HepG2 (cell line): Measurements from ENCODE around the gene ACE. TPM values are rescaled to one million over a fixed set of nuclear protein-coding genes. Genes with fewer than 3 reads are reported as not detected.
A peak's percentile ranks its signal among the peaks of the same experiment; 100 is the strongest.

ENCODE experiments used
- CSRNP1 ChIP-seq: sonication (generic); formaldehyde crosslinking; IDR thresholded peaks from 2 replicates; pipeline ENCODE4 v1.8.1; 2023; ENCODE audit warnings: mild to moderate bottlenecking, missing genetic modification reagents
- FIP1L1 ChIP-seq: fragments of 200-400 bp; formaldehyde crosslinking; IDR thresholded peaks from 2 replicates; pipeline ENCODE4 v1.6.1; 2018; ENCODE audit warnings: low read depth, mild to moderate bottlenecking, low read length, moderate library complexity, borderline replicate concordance; ENCODE audit not compliant: insufficient read depth
- FLYWCH1 ChIP-seq: sonication (generic); formaldehyde crosslinking; IDR thresholded peaks from 2 replicates; pipeline ENCODE4 v1.8.1; 2023; ENCODE audit warnings: mild to moderate bottlenecking, missing genetic modification reagents
- GLI4 ChIP-seq: sonication (generic); formaldehyde crosslinking; IDR thresholded peaks from 2 replicates; pipeline ENCODE4 v1.5.1; 2020; ENCODE audit warnings: missing genetic modification reagents, mild to moderate bottlenecking, moderate library complexity, borderline replicate concordance
- KLF16 ChIP-seq, 2 experiments: sonication (generic) in 1 of 2; formaldehyde crosslinking in 1 of 2; IDR thresholded peaks; 2 replicates each; pipeline versions ENCODE4 v1.6.1 to v1.8.0; 2016 to 2023; ENCODE audit warnings: missing genetic modification reagents in 2 of 2, missing compliant biosample characterization in 1 of 2
- RBAK ChIP-seq: sonication (generic); formaldehyde crosslinking; IDR thresholded peaks from 2 replicates; pipeline ENCODE4 v1.5.1; 2020; ENCODE audit warnings: mild to moderate bottlenecking, missing genetic modification reagents
- SP4 ChIP-seq: sonication (generic); formaldehyde crosslinking; IDR thresholded peaks from 2 replicates; pipeline ENCODE4 v1.8.1; 2023; ENCODE audit warnings: mild to moderate bottlenecking, missing genetic modification reagents
- TARDBP ChIP-seq: sonication (generic); formaldehyde crosslinking; IDR thresholded peaks from 2 replicates; pipeline ENCODE4 v1.8.0; 2022; ENCODE audit warnings: mild to moderate bottlenecking, missing genetic modification reagents
- WIZ ChIP-seq: sonication (generic); formaldehyde crosslinking; IDR thresholded peaks from 2 replicates; pipeline ENCODE4 v1.5.1; 2020; ENCODE audit warnings: mild to moderate bottlenecking, missing genetic modification reagents
- ZNF121 ChIP-seq: sonication (generic); formaldehyde crosslinking; IDR thresholded peaks from 2 replicates; pipeline ENCODE4 v1.5.0; 2020; ENCODE audit warnings: mild to moderate bottlenecking, missing genetic modification reagents
- ZNF446 ChIP-seq: sonication (generic); formaldehyde crosslinking; IDR thresholded peaks from 2 replicates; pipeline ENCODE4 v1.5.0; 2020; ENCODE audit warnings: mild to moderate bottlenecking, missing genetic modification reagents
- polyA plus RNA-seq, 8 experiments: library from polyadenylated mRNA; depleted of rRNA in 3 of 8; stranded (reverse) in 7 of 8; unstranded in 1 of 8; fragments of >200 nt; fragmentation: Illumina TruSeq in 4 of 8; extraction: Trizol in 4 of 8; gene quantifications; 2 replicates each; pipeline versions ENCODE4 v1.2.1 to v1.2.3, GENCODE V29; 2011 to 2016; ENCODE audit warnings: low read depth in 4 of 8, missing spikeins in 1 of 8, mixed read lengths in 1 of 8; ENCODE audit not compliant: insufficient read depth in 1 of 8
- total RNA-seq, 5 experiments: library from RNA; depleted of rRNA; stranded (reverse); fragments of >200 nt; fragmentation: Illumina TruSeq; extraction: Trizol; gene quantifications; 2 replicates each; pipeline ENCODE4 v1.2.3, GENCODE V29; 2016; ENCODE audit warnings: low read depth in 1 of 5
- TF ChIP-seq, protein P1 (sequence below): IDR thresholded peaks from 2 replicates; pipeline ENCODE4 v1.6.1; 2016
- TF ChIP-seq, protein P2 (sequence below): sonication (generic); formaldehyde crosslinking; IDR thresholded peaks from 2 replicates; pipeline ENCODE4 v1.8.1; 2023; ENCODE audit warnings: mild to moderate bottlenecking, missing genetic modification reagents
- TF ChIP-seq, protein P3 (sequence below): sonication (generic); formaldehyde crosslinking; IDR thresholded peaks from 2 replicates; pipeline ENCODE4 v1.5.1; 2020; ENCODE audit warnings: missing genetic modification reagents, mild to moderate bottlenecking, borderline replicate concordance
- TF ChIP-seq, protein P4 (sequence below): sonication (generic); formaldehyde crosslinking; IDR thresholded peaks from 2 replicates; pipeline ENCODE4 v1.5.0; 2020; ENCODE audit warnings: mild to moderate bottlenecking, missing genetic modification reagents
- TF ChIP-seq, protein P5 (sequence below): IDR thresholded peaks from 2 replicates; pipeline ENCODE4 v1.6.1; 2016
- TF ChIP-seq, protein P6 (sequence below): sonication (generic); formaldehyde crosslinking; IDR thresholded peaks from 2 replicates; pipeline ENCODE4 v1.5.1; 2020; ENCODE audit warnings: mild to moderate bottlenecking, missing genetic modification reagents, moderate library complexity

The ACE gene
- total and polyA plus RNA-seq, 2 of the 13 experiments (the other 11 are each of a cell fraction or from before 2014, with no cell fraction given): 0.08 to 0.13 TPM

- TF ChIP-seq, protein P1, sequence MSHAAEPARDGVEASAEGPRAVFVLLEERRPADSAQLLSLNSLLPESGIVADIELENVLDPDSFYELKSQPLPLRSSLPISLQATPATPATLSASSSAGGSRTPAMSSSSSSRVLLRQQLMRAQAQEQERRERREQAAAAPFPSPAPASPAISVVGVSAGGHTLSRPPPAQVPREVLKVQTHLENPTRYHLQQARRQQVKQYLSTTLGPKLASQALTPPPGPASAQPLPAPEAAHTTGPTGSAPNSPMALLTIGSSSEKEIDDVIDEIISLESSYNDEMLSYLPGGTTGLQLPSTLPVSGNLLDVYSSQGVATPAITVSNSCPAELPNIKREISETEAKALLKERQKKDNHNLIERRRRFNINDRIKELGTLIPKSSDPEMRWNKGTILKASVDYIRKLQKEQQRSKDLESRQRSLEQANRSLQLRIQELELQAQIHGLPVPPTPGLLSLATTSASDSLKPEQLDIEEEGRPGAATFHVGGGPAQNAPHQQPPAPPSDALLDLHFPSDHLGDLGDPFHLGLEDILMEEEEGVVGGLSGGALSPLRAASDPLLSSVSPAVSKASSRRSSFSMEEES (CRISPR knock-in tag): no peak
- TF ChIP-seq ZNF446: 0 out of 2 replicates have a peak, but pooled peaks have one; percentile 38
- no peak for TF ChIP-seq WIZ (CRISPR knock-in tag)
- no peak for TF ChIP-seq FLYWCH1 (CRISPR knock-in tag)
- TF ChIP-seq KLF16 (CRISPR knock-in tag; IDR thresholded peaks at IDR 0.05): no peak
- TF ChIP-seq, protein P2, sequence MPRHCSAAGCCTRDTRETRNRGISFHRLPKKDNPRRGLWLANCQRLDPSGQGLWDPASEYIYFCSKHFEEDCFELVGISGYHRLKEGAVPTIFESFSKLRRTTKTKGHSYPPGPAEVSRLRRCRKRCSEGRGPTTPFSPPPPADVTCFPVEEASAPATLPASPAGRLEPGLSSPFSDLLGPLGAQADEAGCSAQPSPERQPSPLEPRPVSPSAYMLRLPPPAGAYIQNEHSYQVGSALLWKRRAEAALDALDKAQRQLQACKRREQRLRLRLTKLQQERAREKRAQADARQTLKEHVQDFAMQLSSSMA: no peak
- no peak for TF ChIP-seq TARDBP
- TF ChIP-seq ZNF121 (CRISPR knock-in tag): no peak
- 0 out of 2 replicates have a peak, but pooled peaks have one; percentile 9 for TF ChIP-seq SP4
- TF ChIP-seq RBAK: no peak
- TF ChIP-seq, protein P3, sequence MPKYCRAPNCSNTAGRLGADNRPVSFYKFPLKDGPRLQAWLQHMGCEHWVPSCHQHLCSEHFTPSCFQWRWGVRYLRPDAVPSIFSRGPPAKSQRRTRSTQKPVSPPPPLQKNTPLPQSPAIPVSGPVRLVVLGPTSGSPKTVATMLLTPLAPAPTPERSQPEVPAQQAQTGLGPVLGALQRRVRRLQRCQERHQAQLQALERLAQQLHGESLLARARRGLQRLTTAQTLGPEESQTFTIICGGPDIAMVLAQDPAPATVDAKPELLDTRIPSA: no peak
- TF ChIP-seq CSRNP1 (CRISPR knock-in tag): no peak
- TF ChIP-seq, protein P4, sequence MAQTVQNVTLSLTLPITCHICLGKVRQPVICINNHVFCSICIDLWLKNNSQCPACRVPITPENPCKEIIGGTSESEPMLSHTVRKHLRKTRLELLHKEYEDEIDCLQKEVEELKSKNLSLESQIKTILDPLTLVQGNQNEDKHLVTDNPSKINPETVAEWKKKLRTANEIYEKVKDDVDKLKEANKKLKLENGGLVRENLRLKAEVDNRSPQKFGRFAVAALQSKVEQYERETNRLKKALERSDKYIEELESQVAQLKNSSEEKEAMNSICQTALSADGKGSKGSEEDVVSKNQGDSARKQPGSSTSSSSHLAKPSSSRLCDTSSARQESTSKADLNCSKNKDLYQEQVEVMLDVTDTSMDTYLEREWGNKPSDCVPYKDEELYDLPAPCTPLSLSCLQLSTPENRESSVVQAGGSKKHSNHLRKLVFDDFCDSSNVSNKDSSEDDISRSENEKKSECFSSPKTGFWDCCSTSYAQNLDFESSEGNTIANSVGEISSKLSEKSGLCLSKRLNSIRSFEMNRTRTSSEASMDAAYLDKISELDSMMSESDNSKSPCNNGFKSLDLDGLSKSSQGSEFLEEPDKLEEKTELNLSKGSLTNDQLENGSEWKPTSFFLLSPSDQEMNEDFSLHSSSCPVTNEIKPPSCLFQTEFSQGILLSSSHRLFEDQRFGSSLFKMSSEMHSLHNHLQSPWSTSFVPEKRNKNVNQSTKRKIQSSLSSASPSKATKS (CRISPR knock-in tag): no peak
- TF ChIP-seq, protein P5, sequence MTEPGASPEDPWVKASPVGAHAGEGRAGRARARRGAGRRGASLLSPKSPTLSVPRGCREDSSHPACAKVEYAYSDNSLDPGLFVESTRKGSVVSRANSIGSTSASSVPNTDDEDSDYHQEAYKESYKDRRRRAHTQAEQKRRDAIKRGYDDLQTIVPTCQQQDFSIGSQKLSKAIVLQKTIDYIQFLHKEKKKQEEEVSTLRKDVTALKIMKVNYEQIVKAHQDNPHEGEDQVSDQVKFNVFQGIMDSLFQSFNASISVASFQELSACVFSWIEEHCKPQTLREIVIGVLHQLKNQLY: no peak
- TF ChIP-seq, protein P6, sequence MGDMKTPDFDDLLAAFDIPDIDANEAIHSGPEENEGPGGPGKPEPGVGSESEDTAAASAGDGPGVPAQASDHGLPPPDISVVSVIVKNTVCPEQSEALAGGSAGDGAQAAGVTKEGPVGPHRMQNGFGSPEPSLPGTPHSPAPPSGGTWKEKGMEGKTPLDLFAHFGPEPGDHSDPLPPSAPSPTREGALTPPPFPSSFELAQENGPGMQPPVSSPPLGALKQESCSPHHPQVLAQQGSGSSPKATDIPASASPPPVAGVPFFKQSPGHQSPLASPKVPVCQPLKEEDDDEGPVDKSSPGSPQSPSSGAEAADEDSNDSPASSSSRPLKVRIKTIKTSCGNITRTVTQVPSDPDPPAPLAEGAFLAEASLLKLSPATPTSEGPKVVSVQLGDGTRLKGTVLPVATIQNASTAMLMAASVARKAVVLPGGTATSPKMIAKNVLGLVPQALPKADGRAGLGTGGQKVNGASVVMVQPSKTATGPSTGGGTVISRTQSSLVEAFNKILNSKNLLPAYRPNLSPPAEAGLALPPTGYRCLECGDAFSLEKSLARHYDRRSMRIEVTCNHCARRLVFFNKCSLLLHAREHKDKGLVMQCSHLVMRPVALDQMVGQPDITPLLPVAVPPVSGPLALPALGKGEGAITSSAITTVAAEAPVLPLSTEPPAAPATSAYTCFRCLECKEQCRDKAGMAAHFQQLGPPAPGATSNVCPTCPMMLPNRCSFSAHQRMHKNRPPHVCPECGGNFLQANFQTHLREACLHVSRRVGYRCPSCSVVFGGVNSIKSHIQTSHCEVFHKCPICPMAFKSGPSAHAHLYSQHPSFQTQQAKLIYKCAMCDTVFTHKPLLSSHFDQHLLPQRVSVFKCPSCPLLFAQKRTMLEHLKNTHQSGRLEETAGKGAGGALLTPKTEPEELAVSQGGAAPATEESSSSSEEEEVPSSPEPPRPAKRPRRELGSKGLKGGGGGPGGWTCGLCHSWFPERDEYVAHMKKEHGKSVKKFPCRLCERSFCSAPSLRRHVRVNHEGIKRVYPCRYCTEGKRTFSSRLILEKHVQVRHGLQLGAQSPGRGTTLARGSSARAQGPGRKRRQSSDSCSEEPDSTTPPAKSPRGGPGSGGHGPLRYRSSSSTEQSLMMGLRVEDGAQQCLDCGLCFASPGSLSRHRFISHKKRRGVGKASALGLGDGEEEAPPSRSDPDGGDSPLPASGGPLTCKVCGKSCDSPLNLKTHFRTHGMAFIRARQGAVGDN (CRISPR knock-in tag): peak; percentile 60
- TF ChIP-seq FIP1L1: no peak
- no peak for TF ChIP-seq GLI4
Observed at GRCh38 chr17:63476854-63477479, at the start of gene ACE (continued).
